Neural progenitor cell (in vitro differentiated cells): ENCODE results near the gene DEFB121.

Experiments
- CTCF ChIP-seq: fragments of 200-600 bp; sonication (generic); IDR thresholded peaks from 2 replicates; pipeline ENCODE4 v1.5.1; 2017; ENCODE audit warnings: antibody characterized with exemption, mild to moderate bottlenecking
- EZH2 ChIP-seq: fragments of 200-600 bp; sonication (generic); IDR thresholded peaks from 2 replicates; pipeline ENCODE4 v1.6.1; 2017; ENCODE audit warnings: antibody characterized with exemption, mild to moderate bottlenecking, moderate library complexity

GRCh38 chr20:31430568-31431115, 24.6 kb upstream of the DEFB121 start:
- TF ChIP-seq CTCF (no peak), EZH2 (no peak)
